GM21515 (cell line): ENCODE measurements around the gene NAPSA.
"Not testable (repeated sequence)": the region's sequence is repeated elsewhere in the genome, so short reads cannot be mapped to it uniquely, and the experiment has no call there.

Experiments
- ATAC-seq: cut with Tn5 transposase; IDR thresholded peaks from one replicate; pipeline ENCODE4 v1.9.1; 2021; ENCODE audit not compliant: unreplicated experiment

NAPSA gene

DNA sequence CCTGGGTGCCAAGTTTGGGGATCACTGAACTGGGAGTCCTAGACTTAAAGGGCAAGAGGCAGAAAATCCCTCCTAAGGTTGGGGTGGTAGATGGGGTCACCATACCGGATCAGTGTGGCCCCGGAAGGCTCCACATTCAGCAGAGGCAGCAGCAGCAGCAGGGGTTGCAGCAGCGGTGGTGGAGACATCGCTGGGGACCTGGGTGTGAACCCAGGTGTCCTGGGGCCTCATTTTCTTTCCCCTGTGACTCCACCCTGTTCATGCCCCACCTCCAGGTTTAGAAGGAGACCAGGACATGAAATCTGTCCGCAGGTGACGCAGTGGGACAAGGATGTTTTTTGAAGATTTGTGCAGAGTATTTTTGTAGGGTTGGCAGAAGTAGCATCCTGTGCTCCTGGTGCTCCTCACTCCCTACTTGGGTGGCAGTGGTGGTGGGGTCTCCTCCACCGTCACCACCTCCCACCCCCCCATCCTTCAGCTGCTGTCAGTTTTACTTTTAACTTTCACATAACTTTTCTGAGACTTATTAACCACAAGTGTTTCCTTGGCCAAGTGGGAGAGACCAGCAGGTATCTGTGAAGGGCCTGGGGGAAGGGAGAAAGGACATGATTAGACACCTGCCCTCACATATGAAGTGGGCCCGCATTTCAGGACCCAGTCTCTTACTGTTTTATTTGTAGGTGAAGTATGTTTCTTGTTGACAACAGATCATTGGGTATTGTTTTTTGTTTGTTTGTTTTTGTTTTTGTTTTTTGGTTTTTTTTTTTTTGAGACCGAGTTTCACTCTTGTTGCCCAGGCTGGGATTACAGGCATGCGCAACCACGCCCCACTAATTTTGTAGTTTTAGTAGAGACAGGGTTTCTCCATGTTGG lies at the start of gene NAPSA:
Gene NAPSA, minus strand, starts transcription at position 206 of the 873 bp plus-strand sequence. Its CDS starts 18 bp downstream, at position 188.
- ATAC-seq: no peak

- no peak for ATAC-seq
Measured at GRCh38 chr19:50413531-50413930, 48.1 kb upstream of the NAPSA start.

GRCh38 chr19:50413096-50413495 lies 47.7 kb upstream of the NAPSA start:
- no peak for ATAC-seq

DNA sequence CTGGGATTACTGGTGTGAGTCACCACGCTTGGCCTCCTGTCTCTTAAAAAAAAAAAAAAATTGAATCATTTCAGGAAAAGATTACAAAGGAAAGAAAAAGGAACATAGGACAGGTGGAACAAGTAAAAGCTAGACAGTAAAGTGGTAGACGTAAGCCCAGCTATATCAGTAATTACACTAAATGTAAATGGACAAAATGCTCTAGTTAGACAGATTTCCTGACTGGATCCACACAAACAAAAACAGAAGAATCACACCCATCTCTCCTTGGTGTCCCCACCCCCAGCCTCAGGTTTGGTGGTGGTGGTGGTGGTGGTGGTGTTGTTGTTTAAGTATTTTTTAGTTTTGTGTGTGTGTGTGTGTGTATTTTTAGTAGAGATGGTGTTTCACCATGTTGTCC lies 47.0 kb upstream of the NAPSA start:
- ATAC-seq: no peak

DNA sequence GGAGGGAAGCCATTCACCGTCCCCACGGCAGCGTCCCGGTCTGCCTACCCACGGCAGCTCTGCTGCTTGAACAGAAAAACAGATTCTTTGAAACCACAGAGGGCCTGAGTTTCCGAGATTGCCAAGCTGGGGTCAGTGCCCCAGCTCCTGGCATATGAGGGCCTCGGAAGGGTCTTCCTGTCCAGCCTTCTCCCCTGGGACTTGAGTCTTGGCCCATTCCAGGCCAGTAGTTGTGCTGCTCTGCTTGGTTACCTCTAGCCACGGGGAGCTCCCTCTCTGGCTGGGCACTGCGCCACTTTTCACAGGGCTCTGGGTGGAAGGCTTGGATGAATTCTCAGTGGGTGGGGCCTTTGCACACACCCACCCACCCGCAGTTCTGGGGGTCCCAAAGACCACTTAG lies 44.7 kb upstream of the NAPSA start:
- no peak for ATAC-seq

DNA sequence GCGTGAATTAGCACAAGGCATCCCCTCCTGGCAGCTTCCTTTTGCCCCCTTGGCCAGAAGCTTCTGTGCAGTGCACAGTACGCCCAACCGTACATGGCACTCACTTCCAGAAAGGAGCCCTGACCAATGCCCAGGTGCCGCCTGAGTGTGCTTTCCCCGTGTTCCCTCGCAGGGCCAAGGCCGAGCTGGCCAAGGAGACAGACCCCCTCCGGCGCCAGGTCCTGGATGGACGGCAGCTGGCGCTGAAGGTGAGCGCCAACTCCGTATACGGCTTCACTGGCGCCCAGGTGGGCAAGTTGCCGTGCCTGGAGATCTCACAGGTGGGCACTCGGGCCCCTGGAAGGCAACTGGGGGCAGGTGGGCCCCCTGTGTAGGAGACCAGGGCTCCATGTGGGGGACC lies 43.9 kb upstream of the NAPSA start:
- ATAC-seq: no peak

DNA sequence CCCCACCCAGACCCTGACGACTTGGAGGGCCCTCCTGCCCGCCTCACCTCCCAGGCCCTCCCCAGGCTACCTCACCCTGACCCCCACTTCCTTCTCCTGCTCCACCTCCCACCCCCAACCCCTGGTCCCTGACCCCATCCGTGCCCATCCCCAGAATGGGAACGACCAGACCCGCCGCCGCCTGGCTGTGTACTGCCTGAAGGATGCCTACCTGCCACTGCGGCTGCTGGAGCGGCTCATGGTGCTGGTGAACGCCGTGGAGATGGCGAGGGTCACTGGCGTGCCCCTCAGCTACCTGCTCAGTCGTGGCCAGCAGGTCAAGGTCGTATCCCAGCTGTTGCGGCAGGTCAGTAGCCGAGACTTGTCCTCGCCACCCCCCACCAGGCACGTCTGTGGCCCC lies 41.4 kb upstream of the NAPSA start:
- no peak for ATAC-seq

DNA sequence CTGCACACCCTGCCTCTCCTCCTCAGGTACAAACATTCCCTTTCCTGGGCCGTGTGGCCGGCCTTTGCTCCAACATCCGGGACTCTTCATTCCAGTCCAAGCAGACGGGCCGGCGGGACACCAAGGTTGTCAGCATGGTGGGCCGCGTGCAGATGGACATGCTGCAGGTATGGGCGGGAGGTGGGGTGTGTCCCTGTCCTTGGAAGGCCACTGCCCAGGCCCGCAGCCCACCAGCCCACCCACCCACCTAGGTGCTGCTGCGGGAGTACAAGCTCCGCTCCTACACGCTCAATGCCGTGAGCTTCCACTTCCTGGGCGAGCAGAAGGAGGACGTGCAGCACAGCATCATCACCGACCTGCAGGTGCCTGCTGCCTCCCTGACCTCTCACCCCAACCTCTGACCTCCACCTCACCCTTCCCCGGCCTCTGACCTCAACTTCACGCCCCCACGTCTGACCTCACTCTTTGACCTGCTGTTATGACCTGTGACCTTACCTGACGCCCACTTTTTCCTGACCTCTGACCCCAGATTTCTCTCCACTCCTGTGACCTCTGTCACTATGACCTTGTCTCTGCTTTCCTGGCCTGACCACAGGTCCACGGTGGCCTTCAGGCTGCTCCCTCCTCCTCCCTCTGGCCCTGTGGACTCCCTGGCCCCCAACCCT lies 40.8 kb upstream of the NAPSA start:
- no peak for ATAC-seq

DNA sequence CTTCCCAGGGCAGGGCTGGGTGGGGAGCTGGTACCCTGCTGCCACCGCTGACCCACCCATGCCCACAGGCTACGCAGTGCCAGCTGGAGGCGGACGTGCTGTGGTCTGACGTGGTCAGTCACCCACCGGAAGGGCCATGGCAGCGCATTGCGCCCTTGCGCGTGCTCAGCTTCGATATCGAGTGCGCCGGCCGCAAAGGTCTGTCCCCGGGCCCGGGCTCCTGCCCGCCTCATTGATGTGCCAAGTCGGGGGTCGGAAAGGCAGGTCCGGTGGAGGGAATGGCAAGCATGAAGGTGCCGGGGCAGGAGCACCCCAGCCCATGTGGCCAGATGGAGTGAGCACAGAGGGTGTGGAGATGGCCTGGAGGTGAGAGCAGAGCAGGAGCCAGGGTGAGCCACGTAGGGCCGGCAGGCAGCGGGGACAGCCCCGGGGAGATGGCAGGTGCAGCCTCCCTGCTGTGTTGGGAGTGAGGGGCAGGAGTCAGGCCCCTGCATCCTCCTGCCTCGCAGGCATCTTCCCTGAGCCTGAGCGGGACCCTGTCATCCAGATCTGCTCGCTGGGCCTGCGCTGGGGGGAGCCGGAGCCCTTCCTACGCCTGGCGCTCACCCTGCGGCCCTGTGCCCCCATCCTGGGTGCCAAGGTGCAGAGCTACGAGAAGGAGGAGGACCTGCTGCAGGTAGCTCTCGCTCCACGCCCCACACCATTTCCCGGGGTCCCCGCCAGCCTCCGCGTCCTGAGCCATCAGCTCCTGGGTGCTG lies 37.3 kb upstream of the NAPSA start:
- ATAC-seq: no peak

DNA sequence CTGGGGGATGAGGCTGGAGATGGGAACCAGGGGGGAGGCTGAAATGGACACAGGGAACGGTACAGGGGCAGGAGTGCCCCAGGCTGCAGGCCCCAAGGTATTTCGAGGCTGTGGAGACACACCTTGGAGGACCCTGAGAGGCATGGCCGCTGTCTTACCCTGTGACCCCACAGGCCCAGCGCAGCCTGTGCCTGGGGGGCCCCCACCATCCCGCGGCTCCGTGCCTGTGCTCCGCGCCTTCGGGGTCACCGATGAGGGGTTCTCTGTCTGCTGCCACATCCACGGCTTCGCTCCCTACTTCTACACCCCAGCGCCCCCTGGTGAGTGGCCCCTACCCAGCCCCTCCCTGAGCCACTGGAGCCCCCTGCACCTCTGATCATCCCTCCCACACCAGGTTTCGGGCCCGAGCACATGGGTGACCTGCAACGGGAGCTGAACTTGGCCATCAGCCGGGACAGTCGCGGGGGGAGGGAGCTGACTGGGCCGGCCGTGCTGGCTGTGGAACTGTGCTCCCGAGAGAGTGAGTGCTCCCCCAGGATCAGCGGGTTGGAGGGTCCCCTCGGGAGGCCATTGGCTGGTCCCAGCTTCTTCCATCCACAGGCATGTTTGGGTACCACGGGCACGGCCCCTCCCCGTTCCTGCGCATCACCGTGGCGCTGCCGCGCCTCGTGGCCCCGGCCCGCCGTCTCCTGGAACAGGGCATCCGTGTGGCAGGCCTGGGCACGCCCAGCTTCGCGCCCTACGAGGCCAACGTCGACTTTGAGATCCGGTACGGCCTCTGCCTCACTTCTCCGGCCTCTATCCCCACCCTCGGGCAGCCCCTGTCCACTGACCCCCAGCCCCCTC lies 36.4 kb upstream of the NAPSA start:
- no peak for ATAC-seq

DNA sequence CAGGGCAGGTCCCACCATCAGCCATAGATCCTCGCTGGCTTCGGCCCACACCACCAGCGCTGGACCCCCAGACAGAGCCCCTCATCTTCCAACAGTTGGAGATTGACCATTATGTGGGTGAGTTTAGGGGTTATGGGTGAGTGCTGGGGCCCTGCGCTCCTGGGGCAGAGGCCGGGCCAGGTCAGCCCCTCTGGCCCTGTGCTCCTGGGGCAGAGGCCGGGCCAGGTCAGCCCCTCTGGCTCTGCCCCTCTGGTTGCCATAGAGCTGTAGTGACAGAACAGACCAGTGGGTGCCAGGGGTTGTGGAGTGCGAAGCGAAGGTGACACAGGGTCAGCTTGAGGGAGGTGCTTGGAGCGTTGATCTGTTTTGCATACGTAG lies 33.9 kb upstream of the NAPSA start:
- no peak for ATAC-seq

DNA sequence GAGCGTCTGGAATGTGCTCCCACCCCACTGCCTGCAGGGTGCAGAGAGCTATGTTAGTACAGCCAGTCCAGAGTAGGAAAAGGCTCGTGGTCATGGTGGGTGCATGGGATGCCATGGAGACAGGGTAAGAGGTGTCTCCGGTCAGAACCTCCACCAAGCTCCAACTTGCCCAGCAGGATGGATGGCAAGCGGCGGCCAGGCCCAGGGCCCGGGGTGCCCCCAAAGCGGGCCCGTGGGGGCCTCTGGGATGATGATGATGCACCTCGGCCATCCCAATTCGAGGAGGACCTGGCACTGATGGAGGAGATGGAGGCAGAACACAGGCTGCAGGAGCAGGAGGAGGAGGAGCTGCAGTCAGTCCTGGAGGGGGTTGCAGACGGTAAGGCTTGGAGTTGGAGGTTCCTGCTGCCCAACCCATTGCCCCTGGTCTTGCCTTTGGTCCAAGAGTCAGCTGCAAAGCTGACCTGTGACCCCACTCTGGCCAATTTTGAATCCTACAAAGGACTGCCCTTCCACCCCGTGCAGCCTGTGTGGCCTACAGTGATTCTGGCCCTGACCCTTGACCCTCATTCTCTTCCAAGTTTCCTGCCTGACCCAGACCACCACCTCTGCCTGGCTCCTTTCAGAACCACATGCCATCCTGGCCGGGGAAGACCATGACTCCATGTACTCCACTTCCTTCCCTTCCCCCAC lies 33.4 kb upstream of the NAPSA start:
- no peak for ATAC-seq

GRCh38 chr19:50394017-50394416 lies 28.6 kb upstream of the NAPSA start:
- ATAC-seq: no peak

DNA sequence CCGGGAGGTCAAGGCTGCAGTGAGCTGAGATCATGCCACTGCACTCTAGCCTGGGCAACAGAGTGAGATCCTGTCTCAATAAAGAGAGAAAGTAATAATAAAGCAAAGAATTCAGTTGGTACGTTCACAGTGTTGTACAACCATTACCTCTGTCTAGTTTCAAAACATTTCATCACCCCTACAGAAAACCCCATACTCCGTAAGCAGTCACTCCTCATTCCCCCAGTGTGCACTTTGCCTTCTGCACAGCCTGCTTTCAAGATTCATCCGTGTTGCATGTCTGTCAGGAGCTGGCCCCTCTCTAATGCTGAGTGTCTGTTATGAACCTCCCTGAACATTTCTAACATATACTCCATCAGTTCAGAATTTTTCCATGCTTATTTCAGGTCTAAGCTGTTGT lies 28.1 kb upstream of the NAPSA start:
- no peak for ATAC-seq

DNA sequence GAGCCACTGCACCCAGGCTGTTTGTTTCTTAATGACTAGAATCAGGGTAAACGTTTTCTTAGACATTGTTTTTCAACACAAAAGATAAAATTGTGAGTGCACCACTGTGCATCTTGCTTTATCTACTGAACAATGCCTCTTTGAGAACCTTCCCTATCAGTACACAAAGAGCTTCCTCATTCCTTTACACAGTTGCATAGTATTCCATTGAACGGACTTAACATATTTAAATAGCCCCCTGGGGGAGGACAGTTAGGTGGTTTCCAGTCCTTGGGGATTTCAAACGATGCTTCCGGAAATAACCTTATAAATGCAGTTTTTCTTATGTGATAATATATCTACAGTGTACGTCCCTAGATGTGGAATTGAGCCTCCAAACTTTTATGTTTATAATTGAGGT lies 27.3 kb upstream of the NAPSA start:
- ATAC-seq: no peak

GRCh38 chr19:50390952-50391351 lies 25.5 kb upstream of the NAPSA start:
- ATAC-seq: not testable (repeated sequence)

DNA sequence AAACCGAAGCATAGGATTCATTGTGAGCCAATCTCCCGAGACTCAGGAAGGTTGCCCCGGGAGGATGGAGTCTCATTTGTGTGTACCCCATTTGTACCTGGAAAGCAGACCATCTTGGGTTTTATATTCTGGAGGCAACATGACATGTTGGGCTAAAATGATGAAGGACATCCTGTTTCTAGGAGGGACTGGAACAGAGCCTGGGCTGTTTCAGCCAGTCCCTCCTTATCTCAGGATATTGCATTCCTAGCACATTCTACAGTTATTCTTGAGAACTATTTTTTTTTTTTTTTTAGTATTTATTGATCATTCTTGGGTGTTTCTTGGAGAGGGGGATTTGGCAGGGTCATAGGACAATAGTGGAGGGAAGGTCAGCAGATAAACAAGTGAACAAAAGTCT lies 24.9 kb upstream of the NAPSA start:
- not testable (repeated sequence) for ATAC-seq

GRCh38 chr19:50387868-50388245 lies 22.4 kb upstream of the NAPSA start:
- ATAC-seq: no peak

GRCh38 chr19:50387176-50387867 lies 21.9 kb upstream of the NAPSA start:
- ATAC-seq: no peak
